NAMALWA (cell line): ENCODE results near the gene MPV17L2.

Experiments used
- DNase-seq: peaks from one replicate; pipeline ENCODE4 v3.0.0-alpha.2; 2015; ENCODE audit warnings: low spot score

MPV17L2 gene

DNA sequence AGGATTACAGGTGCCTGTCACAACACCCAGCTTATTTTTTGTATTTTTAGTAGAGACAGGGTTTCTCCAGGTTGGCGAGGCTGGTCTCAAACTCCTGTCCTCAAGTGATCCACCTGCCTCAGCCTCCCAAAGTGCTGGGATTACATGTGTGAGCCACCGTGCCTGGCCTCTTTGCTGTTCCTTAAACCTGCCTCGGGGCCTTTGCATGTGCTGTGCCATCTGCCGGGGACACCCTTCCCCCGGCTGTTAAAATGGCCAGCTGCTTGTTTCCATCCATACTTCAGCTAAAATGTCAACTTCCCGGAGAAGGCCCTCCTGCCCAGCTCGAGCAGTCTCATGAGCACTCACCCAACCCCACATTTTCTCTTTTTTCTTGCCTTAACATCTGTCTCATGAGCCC, 52.3 kb downstream of the MPV17L2 start:
- DNase-seq = no peak
